GM21360 (cell line): ENCODE results near the gene PHF2.

Experiments
- ATAC-seq: cut with Tn5 transposase; IDR thresholded peaks from one replicate; pipeline ENCODE4 v1.9.1; 2021; ENCODE audit warnings: mild to moderate bottlenecking, moderate library complexity; ENCODE audit not compliant: unreplicated experiment

The PHF2 gene

GRCh38 chr9:93675336-93676150, 99.2 kb downstream of the PHF2 start:
- no peak for ATAC-seq

- no peak for ATAC-seq
These were observed 100.1 kb downstream of the PHF2 start for GRCh38 chr9:93676310-93677047.

GRCh38 chr9:93677048-93677571, 100.7 kb downstream of the PHF2 start:
- ATAC-seq = no peak

GRCh38 chr9:93677641-93678136, 101.3 kb downstream of the PHF2 start:
- ATAC-seq = no peak

GRCh38 chr9:93678199-93679019, 102.0 kb downstream of the PHF2 start:
- ATAC-seq = no peak

- ATAC-seq = no peak
These were observed 103.4 kb downstream of the PHF2 start for GRCh38 chr9:93679536-93680442.

- no peak for ATAC-seq
These were observed 104.3 kb downstream of the PHF2 start for GRCh38 chr9:93680443-93681268.

GRCh38 chr9:93681269-93682154, 105.1 kb downstream of the PHF2 start:
- no peak for ATAC-seq

GRCh38 chr9:93682155-93682968, 106.0 kb downstream of the PHF2 start:
- ATAC-seq = no peak

- ATAC-seq = no peak
These were observed 107.1 kb downstream of the PHF2 start for GRCh38 chr9:93683331-93684134.

- no peak for ATAC-seq
These were observed 107.9 kb downstream of the PHF2 start for GRCh38 chr9:93684161-93684765.

GRCh38 chr9:93684806-93685543, 108.6 kb downstream of the PHF2 start:
- no peak for ATAC-seq

- ATAC-seq = no peak
These were observed 109.9 kb downstream of the PHF2 start for GRCh38 chr9:93686127-93686879.

- ATAC-seq = no peak
These were observed 110.5 kb downstream of the PHF2 start for GRCh38 chr9:93686880-93687236.

- no peak for ATAC-seq
These were observed 114.2 kb downstream of the PHF2 start for GRCh38 chr9:93690618-93691017.
